GM10248 (cell line): ENCODE results near the gene PRKN.

Source experiments
- CTCF ChIA-PET: fragments of 300-600 bp; sonication (Branson Sonifier 250); formaldehyde crosslinking; extraction: SDS; loops from one replicate; lab custom pipeline; 2021; ENCODE audit warnings: antibody characterized with exemption; lab: Yijun Ruan, JAX
- POLR2A ChIA-PET: fragments of 350-650 bp; sonication (Branson Sonifier 250); formaldehyde crosslinking; extraction: SDS; loops from one replicate; lab custom pipeline; 2020; ENCODE audit warnings: antibody characterized with exemption; lab: Yijun Ruan, JAX
- DNase-seq: peaks from one replicate; pipeline ENCODE4 v3.0.0; 2012; ENCODE audit errors: extremely low spot score
- CTCF ChIP-seq: IDR thresholded peaks from 2 replicates; pipeline ENCODE4 v1.5.1; 2012; ENCODE audit warnings: mild to moderate bottlenecking, low read depth; ENCODE audit errors: extremely low read depth, missing control alignments, control extremely low read depth

Gene PRKN

GRCh38 chr6:161479376-161479775, 1248.2 kb downstream of the PRKN start:
- DNase-seq: no peak
- ChIA-PET CTCF (no interaction called here), POLR2A (no interaction called here)
- TF ChIP-seq CTCF: no peak

DNA sequence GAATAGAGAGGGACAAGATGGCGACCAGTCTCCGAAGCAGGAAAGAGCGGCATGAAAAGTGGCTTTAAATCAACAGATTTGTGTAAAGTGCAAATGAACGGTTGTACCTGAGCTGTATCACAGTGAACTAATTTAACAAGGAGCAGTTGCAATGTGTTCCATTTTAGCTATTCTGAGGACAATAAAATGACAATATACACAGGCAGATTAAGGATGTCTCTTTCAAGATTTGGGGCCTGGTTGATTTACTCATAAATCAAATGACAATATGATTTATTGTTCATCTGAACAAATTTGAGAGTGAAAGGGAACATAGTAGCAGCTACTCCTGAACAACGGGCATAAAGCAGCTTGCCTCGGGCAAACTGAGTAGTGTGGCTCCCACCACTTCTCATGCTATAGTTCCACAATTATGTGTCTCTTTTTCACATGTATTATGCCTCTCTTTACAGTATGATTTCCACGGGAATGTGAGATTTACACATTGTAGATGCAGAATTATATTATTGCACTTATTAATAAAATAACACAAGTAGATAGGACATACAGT, 1249.6 kb downstream of the PRKN start:
- ChIA-PET POLR2A (no interaction called here), CTCF (interaction anchor here (1.5 kb wide), 1 partner anchor 9 kb away, joined by 3 read pairs; no protein-coding TSS in a partner anchor)
- no peak for DNase-seq
- TF ChIP-seq CTCF: no peak

DNA sequence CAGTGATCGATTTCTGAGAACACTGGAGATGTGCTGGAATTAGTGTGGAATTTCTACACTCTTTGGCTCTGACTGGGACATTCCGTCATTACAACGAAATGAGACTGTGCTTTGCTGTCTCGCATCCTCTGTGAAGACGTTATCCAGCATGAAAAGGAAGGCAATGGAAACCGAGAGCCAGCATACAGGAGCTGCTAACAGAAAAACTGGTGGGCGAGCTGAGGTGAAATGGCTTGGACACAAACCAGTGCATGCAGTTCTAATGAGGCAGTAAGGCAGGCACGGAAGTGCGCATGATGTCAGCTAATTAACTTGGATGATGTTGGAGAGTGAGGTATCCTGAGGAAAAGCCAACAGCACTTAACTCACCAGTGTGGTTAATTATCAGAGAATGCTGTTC, 1250.9 kb downstream of the PRKN start:
- no peak for TF ChIP-seq CTCF
- POLR2A ChIA-PET: no interaction called here
- no peak for DNase-seq
- CTCF ChIA-PET: interaction anchor here (1.5 kb wide), 1 partner anchor 10 kb away, joined by 3 read pairs; no protein-coding TSS in a partner anchor

DNA sequence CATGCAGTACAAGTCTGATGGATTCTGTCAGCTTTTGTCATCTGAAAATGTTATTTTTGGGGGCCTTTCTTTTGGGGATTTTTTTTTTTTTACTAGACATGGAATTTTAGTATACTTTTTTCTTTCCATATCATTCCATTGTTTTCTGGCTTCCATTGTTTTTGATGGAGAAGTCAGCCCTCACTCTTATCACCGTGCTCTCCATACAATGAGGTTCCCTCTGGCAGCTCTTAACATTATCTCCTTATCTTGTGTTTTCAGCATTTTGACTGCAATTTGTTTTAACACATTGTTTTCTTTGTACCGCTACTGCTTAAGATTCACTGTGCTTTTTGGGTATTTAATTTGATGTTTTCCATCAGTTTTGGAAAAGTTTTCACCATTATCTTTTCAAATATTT, 1262.2 kb downstream of the PRKN start:
- no peak for DNase-seq
- ChIA-PET CTCF (interaction anchor here (1.3 kb wide), 1 partner anchor 18 kb away, joined by 3 read pairs; no protein-coding TSS in a partner anchor), POLR2A (no interaction called here)
- no peak for TF ChIP-seq CTCF

GRCh38 chr6:161463071-161463470, 1264.5 kb downstream of the PRKN start:
- CTCF ChIA-PET: interaction anchor here (0.9 kb wide), 1 partner anchor 69 kb away, joined by 3 read pairs; no protein-coding TSS in a partner anchor
- POLR2A ChIA-PET: no interaction called here
- DNase-seq: no peak
- no peak for TF ChIP-seq CTCF

DNA sequence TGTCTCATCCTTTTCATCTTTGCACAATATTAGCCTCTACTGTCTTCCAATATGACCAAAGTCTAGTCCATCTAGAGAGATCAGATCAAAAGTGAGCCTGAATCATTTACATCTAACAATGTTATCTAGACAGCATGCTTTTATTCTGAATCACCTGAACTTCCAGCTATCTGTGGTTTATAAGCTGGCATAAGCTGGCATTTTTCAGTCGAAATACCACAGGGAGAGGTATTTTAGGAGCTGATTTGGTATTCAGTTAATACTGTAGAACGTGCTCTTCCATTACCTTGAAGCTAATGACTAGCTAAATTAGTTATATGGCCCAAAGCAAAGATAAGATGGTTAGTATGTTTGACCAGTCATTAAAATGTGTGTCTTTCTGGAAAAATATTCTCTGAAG, 1265.4 kb downstream of the PRKN start:
- POLR2A ChIA-PET: no interaction called here
- CTCF ChIA-PET: interaction anchor here (0.9 to 1.2 kb wide), 2 partner anchors 20 to 68 kb away, joined by 3 read pairs; no protein-coding TSS in a partner anchor
- DNase-seq: no peak
- no peak for TF ChIP-seq CTCF
